ENCODE data around the gene DYNLRB2. TPM values are rescaled to one million over a fixed set of nuclear protein-coding genes. Genes with fewer than 3 reads are reported as not detected.

Gene DYNLRB2
- total and polyA plus RNA-seq, 10 of the 15 experiments (the other 5 are each of a cell fraction or from before 2014, with no cell fraction given) = 0.21 to 1.2 (median 0.40) TPM; not detected in 5

- intact Hi-C loops (cut with micrococcal nuclease; ENCODE audit: unreplicated experiment) (no loop called here), in situ Hi-C loops (cut with MboI) (no loop called here)
- no peak overlapping the region for H2AFZ ChIP-seq (ENCODE audit: control insufficient read depth, low read depth, low read length)
- WGBS (ENCODE audit: insufficient coverage, insufficient replicate concordance, low lambda C conversion rate, missing lambda C conversion rate) = 44% methylated on average over 7 of the region's 7 CpGs
- no peak for ATAC-seq
- no peaks in the 10 kb centered on the region for H4K20me1 ChIP-seq (ENCODE audit: control insufficient read depth, insufficient read depth)
- FAIRE-seq = no peak
- no peak overlapping the region for H3K27ac ChIP-seq (ENCODE audit: control insufficient read depth, insufficient read depth)
- no peak for DNase-seq (ENCODE audit: low read depth, low spot score)
- H3K36me3 ChIP-seq (ENCODE audit: control insufficient read depth in 2 of 2, insufficient read depth in 2 of 2, low read length in 1 of 2) = no peaks in the 10 kb centered on the region
- no TSS peak for BruUV-seq (replicated peaks)
- no peaks in the 10 kb centered on the region for H3K27me3 ChIP-seq (replicated peaks in 1 of 2; ENCODE audit: control insufficient read depth in 2 of 2, insufficient read depth in 2 of 2, low read length in 1 of 2)
- ChIA-PET SMC1A (ENCODE audit: uncharacterized antibody, unreplicated experiment) (no interaction called here), CTCF (no interaction called here), RAD21 (ENCODE audit: unreplicated experiment) (no interaction called here), POLR2A (no interaction called here)
- no peak for TF ChIP-seq SREBF1 (IDR thresholded peaks at IDR 0.05; ENCODE audit: low read length)
- no peak for TF ChIP-seq PKNOX1 (IDR thresholded peaks at IDR 0.05)
- no peak for TF ChIP-seq IRF5 (IDR thresholded peaks at IDR 0.05; ENCODE audit: borderline replicate concordance)
- TF ChIP-seq NFYA (IDR thresholded peaks at IDR 0.05; ENCODE audit: borderline replicate concordance, low read depth, low read length) = no peak
- no peak for TF ChIP-seq WRNIP1 (IDR thresholded peaks at IDR 0.05; ENCODE audit: borderline replicate concordance, low read depth, low read length)
- TF ChIP-seq HDGF (IDR thresholded peaks at IDR 0.05) = no peak
- TF ChIP-seq MTA3 (IDR thresholded peaks at IDR 0.05; ENCODE audit: borderline replicate concordance, low read length) = no peak
- no peak for TF ChIP-seq POLR2A (IDR thresholded peaks at IDR 0.05; ENCODE audit: low read depth, low read length)
- TF ChIP-seq BMI1 (IDR thresholded peaks at IDR 0.05; ENCODE audit: borderline replicate concordance) = no peak
- no peak for TF ChIP-seq GATAD2B (conservative IDR thresholded peaks at IDR 0.05; ENCODE audit: low read depth)
- no peak for TF ChIP-seq BHLHE40 (IDR thresholded peaks at IDR 0.05; ENCODE audit: borderline replicate concordance in 1 of 2, low read depth in 2 of 2, low read length in 1 of 2)
- no peak for TF ChIP-seq ZBTB11 (CRISPR knock-in tag; IDR thresholded peaks at IDR 0.05)
- TF ChIP-seq IKZF1 (conservative IDR thresholded peaks at IDR 0.05) = no peak
- no peak for TF ChIP-seq ZBED1 (IDR thresholded peaks at IDR 0.05; ENCODE audit: borderline replicate concordance)
- no peaks in the 10 kb centered on the region; the same call in 2 of the 3 replicates for H3K9me3 ChIP-seq (replicated peaks; ENCODE audit: control insufficient read depth, insufficient read depth, low read length)
- H3K4me3 ChIP-seq = no peak overlapping the region
- no peaks in the 10 kb centered on the region for H3K79me2 ChIP-seq (ENCODE audit: control insufficient read depth, insufficient read depth, low read length)
- no peak overlapping the region for H3K9ac ChIP-seq (ENCODE audit: control insufficient read depth, insufficient read depth, low read length)
- no peaks in the 10 kb centered on the region; the same call in 1 of the 2 replicates for H3K4me1 ChIP-seq (ENCODE audit: control insufficient read depth, insufficient read depth, low read length)
- H3K4me2 ChIP-seq (ENCODE audit: control insufficient read depth, insufficient read depth) = no peak overlapping the region
Measured at GRCh38 chr16:80596507-80597207, 55.9 kb downstream of the DYNLRB2 start.
